Mucosa of rectum (tissue), 2 donors: ENCODE results near the gene SLPI.

Experiments
- H3K27ac ChIP-seq, 2 donors: one replicate each; pipeline ENCODE4 v1.7.0; 2013; ENCODE audit warnings: inconsistent platforms in 2 of 2, low read depth in 2 of 2, low read length in 2 of 2
- H3K27me3 ChIP-seq, 2 donors: one replicate each; pipeline ENCODE4 v1.7.0; 2013; ENCODE audit warnings: low read length in 2 of 2; ENCODE audit not compliant: control insufficient read depth in 2 of 2, insufficient read depth in 2 of 2
- H3K36me3 ChIP-seq, 2 donors: one replicate each; pipeline ENCODE4 v1.7.0; 2013; ENCODE audit warnings: low read length in 2 of 2; ENCODE audit not compliant: control insufficient read depth in 2 of 2, insufficient read depth in 2 of 2
- H3K4me1 ChIP-seq, 2 donors: one replicate each; pipeline ENCODE4 v1.7.0; 2013; ENCODE audit warnings: low read length in 2 of 2, mild to moderate bottlenecking in 1 of 2; ENCODE audit not compliant: control insufficient read depth in 2 of 2, insufficient read depth in 2 of 2
- H3K4me3 ChIP-seq, 2 donors: one replicate each; pipeline ENCODE4 v1.7.0; 2013; ENCODE audit warnings: low read length in 2 of 2
- H3K9ac ChIP-seq, 2 donors: one replicate each; pipeline ENCODE4 v1.7.0; 2013; ENCODE audit warnings: low read length in 2 of 2, low read depth in 1 of 2, mild to moderate bottlenecking in 1 of 2
- H3K9me3 ChIP-seq, 2 donors: one replicate each; pipeline ENCODE4 v1.7.0; 2013; ENCODE audit warnings: low read length in 2 of 2; ENCODE audit not compliant: control insufficient read depth in 2 of 2
- donor health status: healthy.
- donor health status: Normal muscosa, but diverticular disease.

The SLPI gene

GRCh38 chr20:45269754-45270270, 15.4 kb upstream of the SLPI start:
- Histone ChIP-seq H3K36me3 (no peaks in the 10 kb centered on the region), H3K4me1 (no peaks in the 10 kb centered on the region), H3K4me3 (no peak overlapping the region), H3K9ac (no peak overlapping the region), H3K9me3 (no peaks in the 10 kb centered on the region), H3K27ac (no peak overlapping the region), H3K27me3 (peaks cover 0 to 4% of the 10 kb centered on the region in 2 donors)

GRCh38 chr20:45269056-45269455, 14.7 kb upstream of the SLPI start:
- no peak overlapping the region for H3K27ac ChIP-seq
- peaks cover 0 to 4% of the 10 kb centered on the region in 2 donors for H3K27me3 ChIP-seq
- H3K9ac ChIP-seq = no peak overlapping the region
- no peaks in the 10 kb centered on the region for H3K4me1 ChIP-seq
- no peak overlapping the region for H3K4me3 ChIP-seq
- no peaks in the 10 kb centered on the region for H3K36me3 ChIP-seq
- H3K9me3 ChIP-seq = no peaks in the 10 kb centered on the region

- H3K4me1 ChIP-seq = no peaks in the 10 kb centered on the region
- H3K27me3 ChIP-seq = peaks cover 0 to 4% of the 10 kb centered on the region in 2 donors
- H3K4me3 ChIP-seq = no peak overlapping the region
- H3K9ac ChIP-seq = no peak overlapping the region
- no peak overlapping the region for H3K27ac ChIP-seq
- no peaks in the 10 kb centered on the region for H3K36me3 ChIP-seq
- no peaks in the 10 kb centered on the region for H3K9me3 ChIP-seq
These were observed 14.2 kb upstream of the SLPI start for GRCh38 chr20:45268531-45268930.

GRCh38 chr20:45266977-45267376, 12.6 kb upstream of the SLPI start:
- Histone ChIP-seq H3K4me1 (no peaks in the 10 kb centered on the region), H3K9me3 (no peaks in the 10 kb centered on the region), H3K9ac (no peak overlapping the region), H3K4me3 (no peak overlapping the region), H3K27ac (no peak overlapping the region), H3K27me3 (peaks cover 0 to 4% of the 10 kb centered on the region in 2 donors), H3K36me3 (no peaks in the 10 kb centered on the region)

GRCh38 chr20:45263556-45264266, 9.3 kb upstream of the SLPI start:
- no peaks in the 10 kb centered on the region for H3K9me3 ChIP-seq
- H3K9ac ChIP-seq = no peak overlapping the region
- no peaks in the 10 kb centered on the region for H3K36me3 ChIP-seq
- no peak overlapping the region for H3K4me3 ChIP-seq
- peaks cover 0 to 6% of the 10 kb centered on the region in 2 donors for H3K27me3 ChIP-seq
- no peak overlapping the region for H3K27ac ChIP-seq
- H3K4me1 ChIP-seq = no peaks in the 10 kb centered on the region

- peaks cover 0 to 11% of the 10 kb centered on the region in 2 donors for H3K4me1 ChIP-seq
- H3K27me3 ChIP-seq = peaks cover 0 to 4% of the 10 kb centered on the region in 2 donors
- H3K9ac ChIP-seq = no peak overlapping the region
- no peaks in the 10 kb centered on the region for H3K9me3 ChIP-seq
- H3K36me3 ChIP-seq = no peaks in the 10 kb centered on the region
- no peak overlapping the region for H3K27ac ChIP-seq
- H3K4me3 ChIP-seq = no peak overlapping the region
These were observed 4.3 kb upstream of the SLPI start for GRCh38 chr20:45258664-45259063.

- H3K4me3 ChIP-seq = no peak overlapping the region
- H3K9ac ChIP-seq = no peak overlapping the region
These were observed 3.9 kb upstream of the SLPI start for GRCh38 chr20:45258259-45258658.

GRCh38 chr20:45257711-45258110, 3.3 kb upstream of the SLPI start:
- H3K4me3 ChIP-seq = no peak overlapping the region
- no peak overlapping the region for H3K27ac ChIP-seq
- no peaks in the 10 kb centered on the region for H3K9me3 ChIP-seq
- H3K36me3 ChIP-seq = no peaks in the 10 kb centered on the region
- peaks cover 0 to 4% of the 10 kb centered on the region in 2 donors for H3K27me3 ChIP-seq
- no peak overlapping the region for H3K9ac ChIP-seq
- peaks cover 0 to 11% of the 10 kb centered on the region in 2 donors for H3K4me1 ChIP-seq

More at GRCh38 chr20:45258259-45258658, 3.9 kb upstream of the SLPI start:
- peaks cover 0 to 11% of the 10 kb centered on the region in 2 donors for H3K4me1 ChIP-seq
- H3K9me3 ChIP-seq = no peaks in the 10 kb centered on the region
- no peaks in the 10 kb centered on the region for H3K36me3 ChIP-seq
- no peak overlapping the region for H3K27ac ChIP-seq
- H3K27me3 ChIP-seq = peaks cover 0 to 4% of the 10 kb centered on the region in 2 donors

- Histone ChIP-seq H3K4me3 (no peak overlapping the region), H3K36me3 (no peaks in the 10 kb centered on the region), H3K27ac (no peak overlapping the region), H3K9me3 (no peaks in the 10 kb centered on the region), H3K27me3 (peaks cover 0 to 4% of the 10 kb centered on the region in 2 donors), H3K9ac (no peak overlapping the region), H3K4me1 (peaks cover 0 to 11% of the 10 kb centered on the region in 2 donors)
These were observed 2.8 kb upstream of the SLPI start for GRCh38 chr20:45257161-45257560.

GRCh38 chr20:45253261-45253660, 1.1 kb downstream of the SLPI start:
- Histone ChIP-seq H3K4me1 (peaks cover 0 to 11% of the 10 kb centered on the region in 2 donors), H3K27ac (no peak overlapping the region), H3K4me3 (no peak overlapping the region), H3K27me3 (peaks cover 0 to 2% of the 10 kb centered on the region in 2 donors), H3K9ac (no peak overlapping the region), H3K36me3 (no peaks in the 10 kb centered on the region), H3K9me3 (no peaks in the 10 kb centered on the region)
